ES-I3 (cell line): Measurements from ENCODE around the gene MMD2.

Source experiments
- H3K36me3 ChIP-seq: 2 replicates; pipeline ENCODE4 v1.6.1; 2013; ENCODE audit warnings: mild to moderate bottlenecking, low read length, control low read depth, moderate library complexity; ENCODE audit not compliant: insufficient read depth
- H3K4me1 ChIP-seq: 2 replicates; pipeline ENCODE4 v1.6.1; 2013; ENCODE audit warnings: mild to moderate bottlenecking, control low read depth, low read length; ENCODE audit not compliant: insufficient read depth
- H3K9ac ChIP-seq: 2 replicates; pipeline ENCODE4 v1.6.1; 2013; ENCODE audit warnings: low read depth, mild to moderate bottlenecking, low read length, moderate library complexity
- H3K9me3 ChIP-seq: 2 replicates; pipeline ENCODE4 v1.6.1; 2013; ENCODE audit warnings: mild to moderate bottlenecking, low read length, moderate library complexity; ENCODE audit not compliant: control insufficient read depth, insufficient read depth

The MMD2 gene

GRCh38 chr7:4878336-4879335, 80.4 kb downstream of the MMD2 start:
- Histone ChIP-seq H3K9me3 (no peaks in the 10 kb centered on the region), H3K36me3 (no peaks in the 10 kb centered on the region; the same call in 1 of the 2 replicates), H3K9ac (no peak overlapping the region), H3K4me1 (no peaks in the 10 kb centered on the region)

- Histone ChIP-seq H3K9me3 (no peaks in the 10 kb centered on the region), H3K36me3 (no peaks in the 10 kb centered on the region; the same call in 1 of the 2 replicates), H3K9ac (no peak overlapping the region), H3K4me1 (no peaks in the 10 kb centered on the region)
Measured at GRCh38 chr7:4876586-4876985, 82.4 kb downstream of the MMD2 start.

GRCh38 chr7:4875391-4875790, 83.6 kb downstream of the MMD2 start:
- Histone ChIP-seq H3K36me3 (no peaks in the 10 kb centered on the region; the same call in 1 of the 2 replicates), H3K9ac (no peak overlapping the region), H3K4me1 (no peaks in the 10 kb centered on the region), H3K9me3 (no peaks in the 10 kb centered on the region)

GRCh38 chr7:4873071-4873944, 85.7 kb downstream of the MMD2 start:
- Histone ChIP-seq H3K36me3 (no peaks in the 10 kb centered on the region; the same call in 1 of the 2 replicates), H3K9me3 (no peaks in the 10 kb centered on the region), H3K4me1 (no peaks in the 10 kb centered on the region), H3K9ac (no peak overlapping the region)

- H3K36me3 ChIP-seq, result no peaks in the 10 kb centered on the region; the same call in 1 of the 2 replicates
- no peaks in the 10 kb centered on the region for H3K4me1 ChIP-seq
- no peaks in the 10 kb centered on the region for H3K9me3 ChIP-seq
- H3K9ac ChIP-seq, result no peak overlapping the region
Measured at GRCh38 chr7:4871930-4872675, 86.9 kb downstream of the MMD2 start.

GRCh38 chr7:4871056-4871680, 87.8 kb downstream of the MMD2 start:
- Histone ChIP-seq H3K9me3 (no peaks in the 10 kb centered on the region), H3K36me3 (no peaks in the 10 kb centered on the region), H3K9ac (no peak overlapping the region), H3K4me1 (no peaks in the 10 kb centered on the region)

- Histone ChIP-seq H3K9me3 (no peaks in the 10 kb centered on the region), H3K4me1 (no peaks in the 10 kb centered on the region), H3K36me3 (no peaks in the 10 kb centered on the region), H3K9ac (no peak overlapping the region)
Measured at GRCh38 chr7:4868493-4868892, 90.5 kb downstream of the MMD2 start.

GRCh38 chr7:4866528-4867496, 92.2 kb downstream of the MMD2 start:
- no peaks in the 10 kb centered on the region for H3K4me1 ChIP-seq
- H3K36me3 ChIP-seq, result no peaks in the 10 kb centered on the region
- H3K9me3 ChIP-seq, result peaks cover 3% of the 10 kb centered on the region; the same call in 1 of the 2 replicates
- no peak overlapping the region for H3K9ac ChIP-seq

- no peaks in the 10 kb centered on the region for H3K4me1 ChIP-seq
- peaks cover 3% of the 10 kb centered on the region; the same call in 1 of the 2 replicates for H3K9me3 ChIP-seq
- H3K36me3 ChIP-seq, result no peaks in the 10 kb centered on the region
- H3K9ac ChIP-seq, result peak overlapping the region; percentile 57; the same call in 1 of the 2 replicates
Measured at GRCh38 chr7:4862156-4862555, 96.8 kb downstream of the MMD2 start.

GRCh38 chr7:4861673-4862072, 97.3 kb downstream of the MMD2 start, which contains the start of gene PAPOLB:
PAPOLB (minus strand) TSS chr7:4862030; CDS start chr7:4861810, 220 bp downstream.
- Histone ChIP-seq H3K4me1 (no peaks in the 10 kb centered on the region), H3K36me3 (no peaks in the 10 kb centered on the region), H3K9me3 (peaks cover 3% of the 10 kb centered on the region; the same call in 1 of the 2 replicates), H3K9ac (peak within 1 kb of the TSS; percentile 57; the same call in 1 of the 2 replicates)

- Histone ChIP-seq H3K4me1 (no peaks in the 10 kb centered on the region), H3K9ac (peak overlapping the region; percentile 57; the same call in 1 of the 2 replicates), H3K36me3 (no peaks in the 10 kb centered on the region), H3K9me3 (peaks cover 3% of the 10 kb centered on the region; the same call in 1 of the 2 replicates)
Measured at GRCh38 chr7:4861227-4861626, 97.8 kb downstream of the MMD2 start.

GRCh38 chr7:4857189-4857588, 101.8 kb downstream of the MMD2 start:
- H3K9ac ChIP-seq, result no peak overlapping the region
- no peaks in the 10 kb centered on the region for H3K4me1 ChIP-seq
- no peaks in the 10 kb centered on the region for H3K36me3 ChIP-seq
- H3K9me3 ChIP-seq, result no peaks in the 10 kb centered on the region
